MM.1S (cell line): Measurements from ENCODE around the gene TRPC6.

ENCODE experiments used
- EZH2 ChIP-seq: fragments of 300-600 bp; sonication (generic); optimal IDR thresholded peaks from 2 replicates; pipeline ENCODE3; 2017; ENCODE audit warnings: low read depth, mild to moderate bottlenecking, antibody characterized with exemption, low read length, mixed read lengths
- TF ChIP-seq, protein P1 (sequence below): fragments of 300-600 bp; sonication (generic); IDR thresholded peaks from 2 replicates; pipeline ENCODE4 v1.5.1; 2016; ENCODE audit warnings: antibody characterized with exemption, low read length, mixed read lengths

DNA sequence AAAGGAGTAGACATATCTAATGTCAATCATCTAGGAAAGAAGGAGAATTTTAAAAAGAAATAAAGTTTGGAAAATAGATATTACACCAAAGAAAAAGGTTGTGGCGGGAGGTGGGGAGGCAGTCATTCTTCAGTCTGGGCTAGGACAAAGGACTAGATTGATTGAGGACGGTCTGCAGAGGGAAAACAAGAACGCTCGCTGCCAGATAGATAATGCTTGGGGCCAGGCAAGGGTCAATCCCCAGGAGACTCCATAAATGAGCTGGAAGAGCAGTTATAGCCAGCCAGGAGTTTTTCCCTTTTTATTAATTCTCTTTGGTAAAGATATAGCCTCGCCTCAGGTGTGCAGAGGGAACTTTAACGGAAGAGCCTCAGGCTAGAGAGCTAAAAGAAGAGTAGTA, 6.3 kb downstream of the TRPC6 start:
- TF ChIP-seq, protein P1, sequence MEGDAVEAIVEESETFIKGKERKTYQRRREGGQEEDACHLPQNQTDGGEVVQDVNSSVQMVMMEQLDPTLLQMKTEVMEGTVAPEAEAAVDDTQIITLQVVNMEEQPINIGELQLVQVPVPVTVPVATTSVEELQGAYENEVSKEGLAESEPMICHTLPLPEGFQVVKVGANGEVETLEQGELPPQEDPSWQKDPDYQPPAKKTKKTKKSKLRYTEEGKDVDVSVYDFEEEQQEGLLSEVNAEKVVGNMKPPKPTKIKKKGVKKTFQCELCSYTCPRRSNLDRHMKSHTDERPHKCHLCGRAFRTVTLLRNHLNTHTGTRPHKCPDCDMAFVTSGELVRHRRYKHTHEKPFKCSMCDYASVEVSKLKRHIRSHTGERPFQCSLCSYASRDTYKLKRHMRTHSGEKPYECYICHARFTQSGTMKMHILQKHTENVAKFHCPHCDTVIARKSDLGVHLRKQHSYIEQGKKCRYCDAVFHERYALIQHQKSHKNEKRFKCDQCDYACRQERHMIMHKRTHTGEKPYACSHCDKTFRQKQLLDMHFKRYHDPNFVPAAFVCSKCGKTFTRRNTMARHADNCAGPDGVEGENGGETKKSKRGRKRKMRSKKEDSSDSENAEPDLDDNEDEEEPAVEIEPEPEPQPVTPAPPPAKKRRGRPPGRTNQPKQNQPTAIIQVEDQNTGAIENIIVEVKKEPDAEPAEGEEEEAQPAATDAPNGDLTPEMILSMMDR = no peak
- no peak for TF ChIP-seq EZH2
